Panc1 (cell line): Measurements from ENCODE around the gene PLCG1. TPM values are rescaled to one million over a fixed set of nuclear protein-coding genes. Genes with fewer than 3 reads are reported as not detected.

Source experiments
- ATAC-seq: fragments of 200-7000 bp; cut with Tn5 transposase; 2 replicates; pipeline ENCODE4 v1.9.1; 2020; ENCODE audit warnings: mild to moderate bottlenecking, moderate library complexity
- BruUV-seq: library from RNA; stranded (reverse); fragments of 400-500 nt; replicated peaks from 2 replicates; lab custom pipeline; 2021; lab: Mats Ljungman, UMichigan
- CTCF ChIA-PET: fragments of 300-600 bp; sonication (Branson Sonifier 250); formaldehyde crosslinking; loops from one replicate; lab custom pipeline; 2022; ENCODE audit warnings: antibody characterized with exemption; lab: Charles Lee
- POLR2A ChIA-PET: fragments of 300-600 bp; sonication (Branson Sonifier 250); formaldehyde crosslinking; loops from one replicate; lab custom pipeline; 2022; ENCODE audit warnings: antibody characterized with exemption; lab: Charles Lee
- DNase-seq: peaks from one replicate; pipeline ENCODE4 v3.0.0-alpha.2; 2010; ENCODE audit warnings: low read depth, low spot score
- H3K27ac ChIP-seq: 2 replicates; pipeline ENCODE4 v1.5.1; 2011; ENCODE audit warnings: mild to moderate bottlenecking, low read length, inconsistent platforms
- H3K27me3 ChIP-seq: fragments of 200-500 bp; sonication (Bioruptor generic); 2 replicates; pipeline ENCODE4 v1.6.0; 2014; ENCODE audit warnings: low read length, inconsistent platforms; ENCODE audit not compliant: control insufficient read depth, insufficient read depth
- H3K36me3 ChIP-seq: fragments of 200-500 bp; sonication (Bioruptor generic); 2 replicates; pipeline ENCODE4 v1.5.1; 2014; ENCODE audit warnings: inconsistent platforms, mild to moderate bottlenecking, low read length, moderate library complexity; ENCODE audit not compliant: control insufficient read depth, insufficient read depth
- H3K4me1 ChIP-seq: 2 replicates; pipeline ENCODE4 v1.5.1; 2011; ENCODE audit warnings: inconsistent platforms, mild to moderate bottlenecking, low read length, moderate library complexity; ENCODE audit not compliant: control insufficient read depth, insufficient read depth
- H3K4me3 ChIP-seq, 2 experiments: 2 replicates each; pipeline ENCODE4 v1.5.1; 2011 to 2012; ENCODE audit warnings: low read depth in 2 of 2, low read length in 2 of 2, mild to moderate bottlenecking in 2 of 2, inconsistent platforms in 1 of 2, moderate library complexity in 1 of 2
- H3K9me3 ChIP-seq: fragments of 200-500 bp; sonication (Bioruptor generic); 2 replicates; pipeline ENCODE4 v1.5.1; 2014; ENCODE audit warnings: low read depth, mild to moderate bottlenecking, inconsistent platforms, low read length, moderate library complexity; ENCODE audit not compliant: control insufficient read depth, insufficient read depth
- CTCF ChIP-seq: fragments of 450-650 bp; IDR thresholded peaks from 2 replicates; pipeline ENCODE4 v1.5.1; 2017; ENCODE audit warnings: mild to moderate bottlenecking
- POLR2AphosphoS5 ChIP-seq: IDR thresholded peaks from 2 replicates; pipeline ENCODE4 v1.6.1; 2012; ENCODE audit warnings: mild to moderate bottlenecking, low read depth, low read length, moderate library complexity
- REST ChIP-seq, 2 experiments: IDR thresholded peaks; 2 replicates each; pipeline ENCODE4 v1.6.1; 2011 to 2012; ENCODE audit warnings: low read depth in 2 of 2, control low read depth in 1 of 2, low read length in 1 of 2, mild to moderate bottlenecking in 1 of 2, moderate library complexity in 1 of 2; ENCODE audit not compliant: insufficient read depth in 1 of 2
- SIN3A ChIP-seq: IDR thresholded peaks from 2 replicates; pipeline ENCODE4 v1.6.1; 2012; ENCODE audit warnings: low read depth, mild to moderate bottlenecking, low read length, moderate library complexity, borderline replicate concordance; ENCODE audit not compliant: insufficient read depth
- TCF7L2 ChIP-seq: IDR thresholded peaks from 2 replicates; pipeline ENCODE4 v1.6.1; 2011; ENCODE audit warnings: mild to moderate bottlenecking, low read depth, low read length, inconsistent platforms
- in situ Hi-C: cut with HindIII; loops from 2 replicates; pipeline ENCODE4 v1.10.0; 2016; ENCODE audit warnings: low sequenced_read_pairs, low pct_unique_long_range_greater_than_20kb
- intact Hi-C: fragments of 100-400 bp; cut with micrococcal nuclease; formaldehyde crosslinking; loops from one replicate; pipeline ENCODE4 v1.10.0; 2022; ENCODE audit not compliant: unreplicated experiment
- total RNA-seq: library from RNA; stranded (reverse); gene quantifications from one replicate; pipeline ENCODE4 v1.2.1, GENCODE V29; 2021; ENCODE audit not compliant: unreplicated experiment

Gene PLCG1
- total RNA-seq, 1 experiment from 2014 or later = 159 TPM

DNA sequence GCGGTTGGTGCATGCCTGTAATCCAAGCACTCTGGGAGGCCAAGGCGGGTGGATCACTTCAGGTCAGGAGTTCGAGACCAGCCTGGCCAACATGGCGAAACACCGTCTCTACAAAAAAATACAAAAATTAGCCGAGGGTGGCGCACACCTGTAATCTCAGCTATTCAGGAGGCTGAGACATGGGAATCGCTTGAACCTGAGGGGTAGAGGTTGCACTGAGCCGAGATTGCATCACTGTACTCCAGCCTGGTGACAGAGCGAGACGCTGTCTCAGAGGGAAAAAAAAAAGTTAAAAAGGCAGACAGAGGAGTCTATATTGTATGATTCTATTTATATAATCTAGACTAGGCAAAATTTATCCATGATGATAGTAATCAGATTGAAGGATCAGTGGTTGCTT is 27.3 kb upstream of the PLCG1 start:
- Histone ChIP-seq H3K4me1 (no peaks in the 10 kb centered on the region), H3K27ac (no peak overlapping the region)
- in situ Hi-C loops = no loop called here

DNA sequence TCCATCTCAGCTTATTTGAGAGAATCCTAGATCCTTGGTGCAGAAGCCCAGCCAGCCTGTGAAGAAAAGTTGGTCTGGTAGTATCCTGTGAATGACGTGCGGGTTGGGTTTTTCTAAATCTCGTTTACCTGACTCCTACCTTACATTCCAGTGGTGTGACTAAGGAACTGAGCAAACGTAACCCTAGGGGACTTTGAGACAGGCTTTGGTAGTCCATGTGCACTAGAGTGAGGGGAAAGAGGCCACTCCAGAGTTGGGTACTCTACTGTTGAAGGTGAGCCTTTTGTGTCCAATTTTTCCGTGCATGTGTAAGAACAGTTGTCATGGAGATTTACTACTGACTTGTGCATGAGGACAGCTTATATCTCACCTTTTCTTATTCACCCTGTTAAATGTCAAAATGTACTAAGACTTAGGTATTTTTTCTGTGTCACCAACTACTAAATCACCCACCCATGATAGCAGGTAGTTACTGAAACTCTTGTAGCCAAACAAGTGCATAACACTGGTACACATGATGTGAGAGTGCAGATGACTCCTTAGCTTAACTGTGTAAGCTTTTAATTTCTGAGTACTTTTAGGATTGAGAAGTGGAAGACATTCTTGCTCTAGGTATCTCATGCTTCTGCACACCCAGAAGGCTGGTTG is 26.3 kb upstream of the PLCG1 start:
- Histone ChIP-seq H3K4me3 (no peak overlapping the region), H3K9me3 (no peaks in the 10 kb centered on the region), H3K36me3 (peaks cover 67% of the 10 kb centered on the region), H3K27ac (no peak overlapping the region), H3K27me3 (no peaks in the 10 kb centered on the region), H3K4me1 (no peaks in the 10 kb centered on the region)
- TF ChIP-seq REST (IDR thresholded peaks at IDR 0.05; ENCODE audit: insufficient read depth in 1 of 2, low read depth in 2 of 2, low read length in 1 of 2) (no peak), POLR2AphosphoS5 (no peak), TCF7L2 (no peak), CTCF (no peak), SIN3A (no peak)
- no peak for ATAC-seq
- intact Hi-C loops = no loop called here
- in situ Hi-C loops = no loop called here
- DNase-seq = no peak
- ChIA-PET POLR2A (interaction anchor here (0.7 kb wide), 1 partner anchor 64 kb away, joined by 7 read pairs; no protein-coding TSS in a partner anchor), CTCF (interaction anchor here (0.6 to 0.7 kb wide), 2 partner anchors 61 to 899 kb away, joined by 3 to 5 read pairs; no protein-coding TSS in a partner anchor)
- BruUV-seq = no TSS peak

More for the DNA sequence above, 27.3 kb upstream of the PLCG1 start:
- no peaks in the 10 kb centered on the region for H3K9me3 ChIP-seq
- intact Hi-C loops = no loop called here
- H3K4me3 ChIP-seq = no peak overlapping the region
- TF ChIP-seq CTCF = no peak
- TF ChIP-seq TCF7L2 = no peak
- no peak for TF ChIP-seq SIN3A
- TF ChIP-seq POLR2AphosphoS5 = no peak
- no peak for TF ChIP-seq REST (IDR thresholded peaks at IDR 0.05; ENCODE audit: insufficient read depth in 1 of 2, low read depth in 2 of 2, low read length in 1 of 2)
- POLR2A ChIA-PET = no interaction called here
- ATAC-seq (no peak), DNase-seq (no peak)
- BruUV-seq = no TSS peak
- CTCF ChIA-PET = no interaction called here
- H3K36me3 ChIP-seq = peaks cover 60% of the 10 kb centered on the region
- H3K27me3 ChIP-seq = no peaks in the 10 kb centered on the region
